IPS DF 4.7 (cell line): Measurements from ENCODE around the gene MRPS6.

ENCODE experiments used
- DNase-seq: peaks from one replicate; pipeline ENCODE4 v3.0.0-alpha.2; 2013; ENCODE audit warnings: low spot score; ENCODE audit errors: extremely low read depth

MRPS6 gene

GRCh38 chr21:34180407-34180806 lies 107.0 kb downstream of the MRPS6 start:
- no peak for DNase-seq

GRCh38 chr21:34180826-34181359 lies 107.5 kb downstream of the MRPS6 start:
- DNase-seq = no peak

GRCh38 chr21:34181431-34182039 lies 108.2 kb downstream of the MRPS6 start:
- DNase-seq = no peak

GRCh38 chr21:34182436-34182835 lies 109.1 kb downstream of the MRPS6 start:
- DNase-seq = no peak

- DNase-seq = no peak
Measured at GRCh38 chr21:34183331-34183928, 110.1 kb downstream of the MRPS6 start.

GRCh38 chr21:34184232-34184631 lies 110.9 kb downstream of the MRPS6 start:
- no peak for DNase-seq

- no peak for DNase-seq
Measured at GRCh38 chr21:34185026-34185750, 111.8 kb downstream of the MRPS6 start.

GRCh38 chr21:34186109-34186719 lies 112.8 kb downstream of the MRPS6 start:
- no peak for DNase-seq

- DNase-seq = no peak
Measured at GRCh38 chr21:34187935-34188334, 114.6 kb downstream of the MRPS6 start.

GRCh38 chr21:34189506-34189905 lies 116.1 kb downstream of the MRPS6 start:
- no peak for DNase-seq

GRCh38 chr21:34190576-34191321 lies 117.4 kb downstream of the MRPS6 start:
- DNase-seq = no peak

- DNase-seq = no peak
Measured at GRCh38 chr21:34191876-34192275, 118.5 kb downstream of the MRPS6 start.
